T follicular helper cell (primary cell): ENCODE results near the gene IFRD1.

ENCODE experiments used
- DNase-seq: peaks from one replicate; pipeline ENCODE4 v3.0.0-alpha.2; 2020; ENCODE audit warnings: low read depth
- total RNA-seq, 2 experiments: gene quantifications; one replicate each; lab custom pipeline; 2026; lab: John Stamatoyannopoulos, UW

IFRD1 gene, protein sequence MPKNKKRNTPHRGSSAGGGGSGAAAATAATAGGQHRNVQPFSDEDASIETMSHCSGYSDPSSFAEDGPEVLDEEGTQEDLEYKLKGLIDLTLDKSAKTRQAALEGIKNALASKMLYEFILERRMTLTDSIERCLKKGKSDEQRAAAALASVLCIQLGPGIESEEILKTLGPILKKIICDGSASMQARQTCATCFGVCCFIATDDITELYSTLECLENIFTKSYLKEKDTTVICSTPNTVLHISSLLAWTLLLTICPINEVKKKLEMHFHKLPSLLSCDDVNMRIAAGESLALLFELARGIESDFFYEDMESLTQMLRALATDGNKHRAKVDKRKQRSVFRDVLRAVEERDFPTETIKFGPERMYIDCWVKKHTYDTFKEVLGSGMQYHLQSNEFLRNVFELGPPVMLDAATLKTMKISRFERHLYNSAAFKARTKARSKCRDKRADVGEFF
- 15.5 to 32.9 reads per million in 2 experiments for total RNA-seq

DNA sequence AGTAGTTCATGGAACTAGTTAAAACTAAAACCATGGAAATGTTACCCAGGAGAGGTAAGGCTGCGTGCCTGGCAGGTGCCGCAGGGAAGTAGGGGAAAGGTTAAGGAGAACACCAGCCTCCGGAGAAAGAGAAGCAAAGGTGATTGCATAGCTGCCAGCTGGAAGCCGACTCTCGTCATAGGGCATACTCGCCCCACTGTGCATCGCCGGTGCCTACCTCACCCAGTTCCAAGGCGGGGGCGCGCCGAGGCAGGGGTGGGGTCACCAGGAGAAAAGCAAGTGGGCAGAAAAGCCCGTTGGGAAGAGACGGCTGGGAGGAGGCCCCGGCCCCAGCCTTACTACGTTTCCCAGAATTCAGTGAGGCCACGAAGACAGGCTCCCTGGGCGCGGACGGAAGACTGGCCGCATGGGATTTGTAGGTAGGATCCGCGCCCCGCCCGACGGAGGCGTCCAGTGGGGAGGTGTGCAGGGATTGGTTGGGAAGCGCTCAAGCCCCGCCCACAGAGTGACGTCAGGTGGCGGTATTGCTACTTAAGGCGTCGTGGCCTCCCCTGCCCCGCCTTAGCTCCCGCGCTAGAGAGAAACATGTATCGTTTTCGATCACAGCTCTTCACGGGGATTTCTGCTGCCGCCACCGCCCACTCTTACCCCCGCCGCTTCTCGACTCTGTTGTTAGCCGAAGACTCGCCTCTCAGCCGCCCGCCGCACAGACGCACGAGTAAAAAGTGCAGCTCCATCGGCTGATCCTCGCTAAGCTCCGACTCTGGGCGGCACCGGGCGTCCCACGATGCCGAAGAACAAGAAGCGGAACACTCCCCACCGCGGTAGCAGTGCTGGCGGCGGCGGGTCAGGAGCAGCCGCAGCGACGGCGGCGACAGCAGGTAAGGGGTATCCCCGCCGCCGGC is at the start of gene IFRD1:
Gene IFRD1, plus strand, starts transcription at position 559 of the 905 bp plus-strand sequence. Its CDS starts 229 bp downstream, at position 788.
- DNase-seq, result peak; percentile 97

DNA sequence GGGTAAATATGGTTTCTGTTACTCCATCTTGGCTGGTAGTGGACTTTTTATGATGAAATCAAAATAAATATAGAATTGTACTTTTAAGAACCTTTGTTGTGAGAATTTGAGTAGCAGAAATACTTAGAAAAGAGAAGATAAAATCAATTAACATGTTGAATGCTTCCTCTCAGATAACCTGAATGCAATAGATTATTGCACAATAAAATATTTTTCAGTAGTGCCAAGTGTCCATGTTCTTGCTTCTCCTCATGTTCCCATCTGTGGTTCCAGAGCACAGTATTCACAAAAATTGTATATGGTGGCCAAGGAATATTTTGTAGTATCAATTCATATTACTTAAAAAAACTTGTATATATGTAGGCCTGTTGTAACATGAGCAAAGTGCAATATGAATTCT is 45.9 kb upstream of the IFRD1 start:
- no peak for DNase-seq

DNA sequence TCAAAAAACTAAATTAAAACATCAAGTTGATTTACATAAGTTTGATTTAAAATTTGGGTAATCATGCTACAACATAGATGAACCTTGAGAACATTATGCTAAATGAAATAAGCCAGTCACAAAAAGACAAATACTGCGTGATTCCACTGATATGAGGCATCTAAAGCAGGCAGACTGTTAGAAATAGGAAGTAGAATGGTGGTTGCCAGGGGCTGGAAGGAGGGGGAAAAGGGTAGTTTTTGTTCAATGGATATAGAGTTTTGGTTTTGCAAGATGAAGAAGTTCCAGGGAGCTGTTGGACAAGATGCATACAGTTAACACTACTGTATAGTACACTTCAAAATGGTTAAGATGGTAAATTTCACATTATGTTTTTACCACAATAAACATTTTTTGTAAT is 45.0 kb upstream of the IFRD1 start:
- no peak for DNase-seq

DNA sequence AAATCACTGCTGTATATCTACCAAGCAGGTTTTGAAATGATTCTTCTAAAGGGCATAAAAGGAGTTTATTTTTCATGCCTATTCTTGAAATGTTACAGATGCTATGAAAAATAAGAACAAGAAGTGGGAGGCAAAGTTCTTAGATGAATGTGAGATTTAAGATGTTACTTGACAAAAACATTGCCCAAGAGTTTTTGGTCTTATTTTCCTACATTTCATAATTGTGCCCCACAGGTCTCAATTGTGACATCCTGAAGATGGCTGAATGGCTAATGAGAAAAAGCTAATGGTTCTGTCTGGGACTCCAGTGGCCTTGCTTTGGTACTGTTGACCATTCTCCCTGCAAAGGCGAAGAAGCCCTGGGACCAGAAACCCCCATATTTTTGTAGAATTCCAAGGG is 43.0 kb upstream of the IFRD1 start:
- no peak for DNase-seq

DNA sequence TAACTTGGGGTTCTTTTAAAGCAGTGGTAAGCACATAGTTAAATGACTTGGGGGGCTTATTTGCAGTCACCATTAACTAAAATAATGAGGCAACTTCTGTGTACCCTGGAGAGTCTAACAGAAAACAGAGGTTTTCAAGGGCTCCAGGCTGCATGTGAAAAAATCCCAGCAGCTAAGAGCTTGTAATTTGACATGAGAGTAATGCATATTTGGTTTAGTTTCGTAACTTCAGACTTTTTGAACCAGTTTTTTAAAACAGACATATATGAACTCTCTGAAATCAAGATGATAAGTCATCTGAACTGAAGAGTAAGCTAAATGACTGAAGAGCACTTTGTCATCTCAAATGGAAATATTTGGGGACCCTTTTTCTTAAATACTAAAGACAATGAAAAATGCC is 40.2 kb upstream of the IFRD1 start:
- no peak for DNase-seq

DNA sequence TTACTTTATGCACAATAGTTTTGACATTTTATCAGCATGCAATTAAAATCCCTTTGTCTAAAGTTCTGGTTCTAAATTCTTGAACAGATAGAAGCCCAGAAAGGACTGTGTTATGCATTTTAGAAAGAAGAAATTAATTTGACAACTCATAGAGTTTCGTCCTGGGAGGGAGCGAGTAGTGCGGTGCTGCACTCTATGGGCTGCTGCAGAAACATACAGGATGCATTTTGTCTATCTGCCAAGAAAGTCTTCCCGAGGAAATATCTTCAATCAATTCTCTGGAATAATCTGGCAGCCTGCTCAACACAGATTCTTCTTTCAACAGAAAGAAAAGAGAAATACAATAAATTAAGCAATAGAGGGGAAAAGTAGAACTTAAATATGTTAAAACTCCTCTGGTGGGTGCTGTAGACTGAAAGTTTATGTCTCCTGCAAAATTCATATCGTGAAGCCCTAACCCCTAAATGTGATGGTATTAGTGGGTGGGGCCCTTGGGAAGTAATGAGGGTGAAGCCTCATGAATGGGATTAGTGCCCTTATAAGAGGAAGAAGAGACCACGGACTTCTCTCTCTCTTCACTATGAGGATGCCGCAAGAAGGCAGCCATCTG is 39.0 kb upstream of the IFRD1 start:
- DNase-seq, result no peak

DNA sequence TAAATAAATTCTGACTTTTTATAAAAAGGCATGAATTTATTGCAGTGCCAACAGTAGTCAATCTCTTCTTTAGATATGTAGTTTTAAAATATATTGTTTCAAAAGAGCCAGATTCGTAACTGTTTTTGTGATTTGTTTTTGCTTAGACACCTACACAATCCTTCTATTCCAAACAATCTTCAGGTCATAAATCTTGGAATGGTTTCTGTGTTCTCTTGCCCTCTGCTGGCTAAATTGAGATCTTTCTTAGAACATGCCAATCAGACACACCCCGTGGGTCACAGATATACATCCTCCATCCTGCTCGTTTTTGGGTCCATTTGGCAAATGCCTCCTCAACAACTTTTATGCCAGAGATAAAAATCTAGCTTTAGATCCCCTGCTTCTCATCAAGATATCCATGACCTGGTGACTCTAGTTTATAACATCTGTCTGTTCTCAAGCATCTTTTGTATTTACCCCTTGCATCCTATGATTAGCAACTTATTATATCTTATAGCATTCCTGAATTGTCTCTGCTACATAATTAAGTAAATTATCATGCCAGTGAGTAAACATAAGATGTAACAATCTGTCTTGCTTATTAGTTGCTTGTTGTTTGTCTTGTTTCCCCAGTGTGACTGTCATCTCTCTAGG is 35.3 kb upstream of the IFRD1 start:
- no peak for DNase-seq

DNA sequence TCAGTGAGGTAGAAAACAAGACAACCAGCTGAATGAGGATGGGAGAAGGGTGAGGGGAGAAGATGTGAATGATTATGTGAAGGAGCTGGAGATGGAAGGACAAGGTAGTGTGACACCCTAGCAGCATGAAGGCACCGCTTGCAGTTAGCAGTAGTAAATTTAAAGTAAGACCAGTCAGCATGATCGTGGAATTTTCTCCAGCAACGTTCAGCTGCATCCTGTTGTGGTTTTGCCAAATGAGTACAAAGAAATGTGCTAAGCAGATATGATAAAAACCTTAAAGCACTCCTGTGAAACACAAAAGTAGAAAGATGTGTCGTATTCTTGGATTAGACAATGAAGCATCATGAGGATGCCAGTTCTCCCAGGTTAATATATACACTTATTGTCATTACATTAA is 34.1 kb upstream of the IFRD1 start:
- no peak for DNase-seq

DNA sequence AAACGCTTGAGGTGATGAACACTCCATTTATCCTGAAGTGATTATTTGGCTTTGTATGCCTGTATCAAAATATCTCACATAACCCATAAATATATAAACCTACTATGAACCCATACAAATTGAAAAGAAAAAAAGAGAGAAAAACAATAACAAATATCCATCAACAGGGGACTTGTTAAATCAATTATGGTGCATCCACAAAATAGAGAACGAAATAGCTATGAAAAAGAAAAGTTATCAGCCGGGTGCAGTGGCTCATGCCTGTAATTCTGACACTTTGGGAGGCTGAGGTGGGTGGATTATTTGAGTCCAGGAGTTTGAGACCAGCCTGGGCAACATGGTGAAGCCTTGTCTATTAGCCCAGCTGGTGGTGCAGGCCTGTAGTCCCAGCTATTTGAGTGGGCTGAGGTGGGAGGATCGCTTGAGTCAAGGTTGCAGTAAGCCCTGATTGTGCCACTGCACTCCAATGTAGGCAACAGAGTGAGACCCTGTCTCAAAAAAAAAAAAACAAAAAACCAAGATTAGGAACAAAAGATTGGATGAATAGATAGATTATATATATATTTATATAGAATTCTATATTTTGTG is 30.6 kb upstream of the IFRD1 start:
- DNase-seq, result no peak

DNA sequence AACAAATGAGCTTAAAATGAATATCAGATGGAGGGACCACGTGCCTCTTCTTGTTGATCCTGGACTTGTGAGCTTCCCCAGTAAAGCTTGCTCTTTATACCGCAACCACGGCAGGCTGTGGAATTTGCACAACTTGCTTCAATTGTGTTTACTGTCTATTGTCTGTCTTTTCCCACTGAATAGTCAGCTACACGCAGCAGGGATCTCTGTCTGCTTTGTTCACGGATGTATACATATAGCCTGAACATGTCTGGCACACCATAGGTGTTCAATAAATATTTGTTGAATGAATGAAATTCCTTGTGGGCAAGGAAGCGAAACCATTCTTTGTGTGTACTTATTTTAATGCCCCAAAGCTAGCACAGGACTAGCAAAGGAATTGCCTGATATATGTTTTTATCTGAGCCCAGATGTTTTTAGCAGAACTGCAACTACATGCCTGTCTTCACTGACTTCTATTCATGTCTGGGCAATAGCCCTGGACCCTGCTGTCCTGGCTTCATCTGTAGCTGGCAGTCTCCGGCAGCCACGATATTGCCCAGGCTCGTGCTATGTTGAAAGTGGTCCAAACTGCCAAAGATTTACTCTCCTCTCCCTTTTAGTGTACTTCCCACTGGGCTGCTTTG is 29.9 kb upstream of the IFRD1 start:
- DNase-seq, result no peak

DNA sequence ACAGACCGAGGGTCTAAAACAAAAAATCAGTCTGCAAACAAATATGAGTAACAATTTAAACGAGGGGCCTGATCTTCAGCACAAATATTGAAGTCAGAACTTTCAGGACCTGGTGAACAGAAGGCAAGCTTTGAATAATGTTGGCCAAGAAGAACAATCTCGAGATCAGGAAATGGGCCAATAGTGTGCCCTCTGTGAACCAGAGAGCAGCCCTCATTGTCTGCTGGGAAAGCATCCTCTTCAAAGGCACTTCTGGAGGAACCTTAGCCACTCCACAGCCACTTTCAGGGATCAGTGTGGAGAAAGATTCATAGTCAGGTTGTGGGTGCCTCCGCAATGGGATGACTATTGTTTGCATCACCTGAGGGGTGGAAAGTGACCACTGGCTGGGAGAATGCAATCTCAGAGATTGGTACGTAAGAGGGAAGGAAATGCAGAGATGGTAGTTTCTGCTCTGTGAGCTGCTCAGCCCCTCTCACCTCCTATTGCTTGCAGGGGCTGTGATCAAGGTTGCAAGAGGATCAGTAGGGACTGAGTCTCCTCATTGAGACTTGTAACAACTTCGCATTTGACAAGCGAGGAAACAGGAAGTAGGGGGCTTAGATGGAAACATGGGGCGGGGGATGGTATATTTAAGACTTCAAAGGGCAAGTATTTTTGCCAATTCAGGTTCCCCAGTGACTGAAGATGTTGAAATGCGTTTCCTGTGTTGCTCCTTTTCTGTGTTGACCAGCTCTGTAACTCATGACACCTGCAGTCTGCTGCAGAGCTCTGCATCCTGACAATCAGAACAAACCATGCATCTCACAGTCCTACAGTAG is 28.4 kb upstream of the IFRD1 start:
- DNase-seq, result no peak

DNA sequence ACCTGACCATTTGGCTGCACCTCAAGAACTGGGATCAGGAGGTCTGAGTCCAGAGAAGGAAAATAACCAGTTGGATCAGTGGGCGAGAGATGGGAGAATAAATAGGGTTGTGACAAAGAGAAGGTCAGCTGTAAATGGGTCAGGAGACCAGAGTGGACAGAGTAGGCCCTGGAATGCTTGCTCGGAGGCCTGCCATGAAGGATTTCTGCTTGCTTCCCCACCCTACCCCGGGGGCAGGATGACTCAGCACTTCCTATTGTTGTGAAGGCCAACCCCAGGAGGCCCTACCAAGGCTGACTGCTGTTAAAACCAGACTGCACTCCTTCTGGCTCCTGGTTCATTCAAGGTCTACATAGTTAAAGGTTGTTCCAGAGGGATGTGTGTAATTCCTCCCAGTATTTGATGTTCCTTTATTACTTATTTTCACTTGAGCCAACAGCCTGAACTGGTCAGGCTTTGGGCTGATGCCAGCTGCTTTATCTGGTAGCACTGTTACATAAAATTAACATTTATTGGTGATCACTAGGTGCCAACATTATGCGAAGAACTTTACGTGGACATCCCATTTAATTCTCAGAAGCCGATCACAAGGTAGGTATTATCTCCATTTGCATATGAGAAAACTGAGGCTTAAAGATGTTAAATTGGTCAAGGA is 27.3 kb upstream of the IFRD1 start:
- no peak for DNase-seq

DNA sequence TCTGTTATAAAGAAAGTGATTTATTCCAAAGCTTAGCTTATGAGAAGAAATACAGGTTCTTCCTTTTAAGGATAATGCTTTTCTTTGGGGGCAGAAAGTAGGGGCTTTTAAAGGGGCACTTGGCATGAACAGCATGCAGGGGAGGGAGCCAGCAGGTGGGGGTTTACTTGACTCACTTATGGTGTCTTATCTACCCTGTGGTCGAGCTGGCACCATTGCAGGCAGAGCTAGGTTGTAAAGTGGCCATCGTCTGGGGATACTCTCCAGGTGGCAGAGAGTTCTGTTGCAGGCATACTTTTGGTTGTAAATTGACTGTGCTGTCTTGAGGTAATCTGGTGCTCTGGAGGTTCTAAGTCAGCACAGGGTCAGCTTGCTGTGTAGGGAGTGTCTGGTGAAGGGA is 26.3 kb upstream of the IFRD1 start:
- DNase-seq, result no peak

DNA sequence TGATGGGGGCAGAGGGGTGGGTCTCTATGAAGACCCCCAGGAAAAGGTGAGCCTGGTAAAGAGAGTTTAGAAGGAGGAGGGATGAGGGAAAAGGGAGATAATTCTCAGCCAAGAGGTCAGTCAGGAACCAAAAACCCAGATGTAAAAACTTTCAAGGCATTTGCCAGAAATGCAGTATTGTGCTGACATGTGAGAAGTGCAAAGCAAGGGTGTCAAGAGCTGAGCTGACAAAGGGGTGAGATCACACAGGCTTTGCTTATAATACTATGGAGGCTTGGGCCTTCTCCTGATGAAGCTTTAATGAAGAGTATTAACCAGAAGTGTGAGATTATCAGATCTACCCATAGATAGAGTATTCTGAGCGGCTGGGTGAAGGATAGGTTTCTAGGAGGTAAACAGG is 22.3 kb upstream of the IFRD1 start:
- no peak for DNase-seq

DNA sequence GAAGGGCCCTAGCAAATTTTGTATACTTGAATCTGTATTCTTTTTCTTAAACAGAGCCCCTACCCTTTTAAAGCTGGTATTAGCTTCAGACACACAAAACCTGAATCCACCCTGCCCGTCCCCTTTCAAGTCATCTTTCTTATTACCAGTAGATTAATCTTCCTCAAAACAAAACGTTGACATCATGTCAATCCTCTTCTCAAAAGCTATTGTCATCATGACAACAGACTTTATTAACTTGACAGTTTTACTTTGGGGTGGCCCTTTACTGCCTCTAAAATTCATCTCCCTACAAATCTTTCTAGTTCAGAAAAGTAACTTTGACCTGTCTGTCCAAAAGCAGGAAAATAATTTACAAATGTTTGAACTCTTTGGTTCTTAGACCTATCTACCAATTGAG is 21.5 kb upstream of the IFRD1 start:
- DNase-seq, result no peak

DNA sequence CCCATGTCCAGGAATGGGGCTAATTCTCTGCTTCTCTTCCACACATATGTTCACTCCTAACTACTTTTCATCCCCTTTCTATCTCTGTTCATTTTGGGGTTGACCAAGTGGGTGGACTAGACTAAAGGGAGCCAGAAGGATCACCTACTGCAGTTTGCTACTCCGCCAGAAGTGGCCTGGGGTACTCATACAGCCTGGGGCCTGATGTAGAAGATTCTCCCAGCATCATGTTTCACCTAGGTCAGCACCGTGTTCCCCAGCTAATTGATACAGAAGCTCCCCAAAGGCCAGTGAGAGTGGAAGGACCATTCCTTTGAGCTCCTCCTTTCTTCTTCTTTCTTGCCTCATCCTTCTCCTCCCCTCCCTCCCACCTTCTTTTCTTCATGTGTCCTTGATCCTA is 19.6 kb upstream of the IFRD1 start:
- no peak for DNase-seq

DNA sequence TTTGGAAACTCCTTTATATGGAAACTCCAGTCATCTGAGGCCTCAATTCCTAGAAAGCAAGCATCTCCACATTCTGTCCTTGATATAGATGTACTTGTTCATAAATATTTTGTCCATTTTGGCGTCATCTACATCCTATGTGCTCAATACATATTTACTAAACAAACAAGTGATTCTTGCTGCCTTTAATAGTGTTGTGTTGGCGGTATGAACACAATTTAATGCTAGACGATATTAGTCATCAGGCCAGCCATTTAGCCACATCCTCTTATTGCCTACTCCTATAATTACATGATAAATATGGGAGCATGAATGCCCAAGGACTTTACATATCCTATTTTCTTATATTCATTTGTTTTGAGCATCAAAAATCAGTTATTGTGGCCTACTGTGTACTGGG is 18.5 kb upstream of the IFRD1 start:
- DNase-seq, result no peak

DNA sequence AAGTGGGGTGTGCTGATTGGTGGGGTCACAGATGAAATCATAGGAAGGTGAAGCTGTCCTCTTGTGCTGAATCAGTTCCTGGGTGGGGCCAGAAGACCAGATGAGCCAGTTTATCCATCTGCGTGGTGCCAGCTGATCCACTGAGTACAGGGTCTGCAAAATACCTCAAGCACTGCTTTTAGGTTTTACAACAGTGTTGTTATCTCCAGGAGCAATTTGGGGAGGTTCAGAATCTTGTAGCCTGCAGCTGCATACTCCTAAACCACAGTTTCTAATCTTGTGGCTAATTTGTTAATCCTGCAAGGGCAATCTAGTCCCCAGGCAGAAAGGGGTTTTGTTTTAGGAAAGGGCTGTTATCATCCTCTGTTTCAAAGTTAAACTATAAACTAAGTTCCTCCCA is 17.0 kb upstream of the IFRD1 start:
- DNase-seq, result no peak

DNA sequence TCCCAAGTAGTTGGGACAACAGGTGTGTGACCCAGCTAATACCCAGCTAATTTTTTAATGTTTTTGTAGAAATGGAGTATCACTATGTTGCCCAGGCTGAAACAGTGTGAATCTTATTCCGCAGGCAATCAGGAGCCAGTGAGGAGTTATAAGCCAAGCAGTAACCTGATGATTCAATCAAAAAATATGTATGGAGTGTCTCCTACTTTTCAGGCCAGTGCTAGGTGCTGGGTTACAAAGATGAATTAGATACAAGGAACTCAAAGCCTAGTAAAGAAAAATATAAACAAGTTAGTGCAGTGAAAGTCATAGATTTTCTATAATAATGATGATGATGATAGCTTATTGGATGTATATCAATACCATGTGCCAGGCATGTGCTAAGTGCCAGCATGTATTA is 13.2 kb upstream of the IFRD1 start:
- DNase-seq, result no peak

DNA sequence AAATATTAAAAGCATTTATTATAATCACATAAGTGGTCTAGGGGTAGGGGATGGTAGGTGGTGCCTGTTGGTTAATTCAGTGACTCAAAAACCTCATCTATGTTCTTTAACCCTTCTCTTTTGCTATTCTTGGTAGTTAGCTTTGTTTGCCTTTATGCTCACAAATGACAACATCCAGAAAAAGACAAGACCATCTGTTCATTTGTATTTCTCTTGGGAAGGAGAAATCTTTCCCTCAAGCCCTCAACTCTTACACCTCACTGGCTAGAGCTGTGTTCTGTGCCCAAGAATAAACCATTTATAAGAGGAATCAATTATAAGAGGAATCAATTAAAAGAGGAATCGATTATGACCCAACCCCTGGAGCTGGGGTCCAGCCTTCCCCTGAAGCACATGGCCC is 10.8 kb upstream of the IFRD1 start:
- no peak for DNase-seq
